SU-DHL-6 (cell line): Measurements from ENCODE around the gene PYGB.

Experiments
- CTCF ChIP-seq: fragments of 200-600 bp; sonication (generic); IDR thresholded peaks from one replicate; pipeline ENCODE4 v1.5.1; 2017; ENCODE audit warnings: antibody characterized with exemption, mild to moderate bottlenecking, low read length, moderate library complexity; ENCODE audit not compliant: insufficient read depth, poor library complexity, severe bottlenecking
- EZH2phosphoT487 ChIP-seq: fragments of 200-600 bp; sonication (generic), shearing (Covaris generic); conservative IDR thresholded peaks from 2 replicates; pipeline ENCODE4 v1.6.1; 2018; ENCODE audit warnings: mild to moderate bottlenecking, antibody characterized with exemption, low read length, moderate library complexity, mixed read lengths

GRCh38 chr20:25206063-25206403 lies 41.9 kb upstream of the PYGB start:
- TF ChIP-seq CTCF (no peak), EZH2phosphoT487 (no peak)
